HepG2 (cell line): ENCODE measurements around the gene NOL4L. TPM values are rescaled to one million over a fixed set of nuclear protein-coding genes. Genes with fewer than 3 reads are reported as not detected.

Source experiments
- ADNP ChIP-seq: sonication (generic); formaldehyde crosslinking; IDR thresholded peaks from 2 replicates; pipeline ENCODE4 v1.4.0; 2020; ENCODE audit warnings: missing genetic modification reagents
- AKAP8 ChIP-seq: sonication (generic); formaldehyde crosslinking; IDR thresholded peaks from 2 replicates; pipeline ENCODE4 v1.5.1; 2020; ENCODE audit warnings: mild to moderate bottlenecking, missing genetic modification reagents
- CHCHD3 ChIP-seq: sonication (generic); formaldehyde crosslinking; IDR thresholded peaks from 2 replicates; pipeline ENCODE4 v1.8.0; 2022; ENCODE audit warnings: mild to moderate bottlenecking, missing genetic modification reagents, moderate library complexity
- CHD2 ChIP-seq: IDR thresholded peaks from 2 replicates; pipeline ENCODE4 v1.6.1; 2011; ENCODE audit warnings: low read depth, low read length, improper control_type of control experiment
- EEA1 ChIP-seq: sonication (generic); formaldehyde crosslinking; IDR thresholded peaks from 2 replicates; pipeline ENCODE4 v1.5.1; 2020; ENCODE audit warnings: mild to moderate bottlenecking, missing genetic modification reagents, borderline replicate concordance
- HDAC2 ChIP-seq: sonication (generic); formaldehyde crosslinking; IDR thresholded peaks from 2 replicates; pipeline ENCODE4 v1.4.0; 2020; ENCODE audit warnings: missing genetic modification reagents
- HOXA3 ChIP-seq: sonication (generic); formaldehyde crosslinking; IDR thresholded peaks from 2 replicates; pipeline ENCODE4 v1.5.0; 2020; ENCODE audit warnings: missing genetic modification reagents
- MED13 ChIP-seq: sonication (generic); formaldehyde crosslinking; IDR thresholded peaks from 2 replicates; pipeline ENCODE4 v1.5.0; 2020; ENCODE audit warnings: missing genetic modification reagents
- NFYC ChIP-seq: IDR thresholded peaks from 2 replicates; pipeline ENCODE4 v1.6.1; 2016; ENCODE audit warnings: missing genetic modification reagents, missing compliant biosample characterization
- PCBP2 ChIP-seq: fragments of 200-400 bp; formaldehyde crosslinking; optimal IDR thresholded peaks from 2 replicates; pipeline ENCODE3; 2018; ENCODE audit warnings: low read length, low read depth; ENCODE audit not compliant: poor library complexity, severe bottlenecking
- RARA ChIP-seq: IDR thresholded peaks from 2 replicates; pipeline ENCODE4 v1.6.1; 2016; ENCODE audit warnings: missing genetic modification reagents, missing compliant biosample characterization
- SOX5 ChIP-seq: IDR thresholded peaks from 2 replicates; pipeline ENCODE4 v1.6.1; 2016; ENCODE audit warnings: borderline replicate concordance
- ZNF816 ChIP-seq: sonication (generic); formaldehyde crosslinking; IDR thresholded peaks from 2 replicates; pipeline ENCODE4 v1.8.0; 2022; ENCODE audit warnings: missing genetic modification reagents, mild to moderate bottlenecking, borderline replicate concordance
- ZNF83 ChIP-seq: sonication (generic); formaldehyde crosslinking; IDR thresholded peaks from 2 replicates; pipeline ENCODE4 v1.4.0; 2020; ENCODE audit warnings: missing genetic modification reagents, mild to moderate bottlenecking, borderline replicate concordance
- polyA plus RNA-seq, 8 experiments: library from polyadenylated mRNA; depleted of rRNA in 3 of 8; stranded (reverse) in 7 of 8; unstranded in 1 of 8; fragments of >200 nt; fragmentation: Illumina TruSeq in 4 of 8; extraction: Trizol in 4 of 8; gene quantifications; 2 replicates each; pipeline versions ENCODE4 v1.2.1 to v1.2.3, GENCODE V29; 2011 to 2016; ENCODE audit warnings: low read depth in 4 of 8, missing spikeins in 1 of 8, mixed read lengths in 1 of 8; ENCODE audit not compliant: insufficient read depth in 1 of 8
- total RNA-seq, 5 experiments: library from RNA; depleted of rRNA; stranded (reverse); fragments of >200 nt; fragmentation: Illumina TruSeq; extraction: Trizol; gene quantifications; 2 replicates each; pipeline ENCODE4 v1.2.3, GENCODE V29; 2016; ENCODE audit warnings: low read depth in 1 of 5
- TF ChIP-seq, protein P1 (sequence below): sonication (generic); formaldehyde crosslinking; IDR thresholded peaks from 2 replicates; pipeline ENCODE4 v1.4.0; 2020; ENCODE audit warnings: mild to moderate bottlenecking, missing genetic modification reagents, borderline replicate concordance
- TF ChIP-seq, protein P2 (sequence below): sonication (generic); formaldehyde crosslinking; conservative IDR thresholded peaks from 2 replicates; pipeline ENCODE4 v1.4.0; 2020; ENCODE audit warnings: mild to moderate bottlenecking, missing genetic modification reagents, moderate library complexity
- TF ChIP-seq, protein P3 (sequence below): IDR thresholded peaks from 2 replicates; pipeline ENCODE4 v1.6.1; 2016; ENCODE audit warnings: missing compliant biosample characterization, missing genetic modification reagents, borderline replicate concordance
- TF ChIP-seq, protein P4 (sequence below): sonication (generic); formaldehyde crosslinking; IDR thresholded peaks from 2 replicates; pipeline ENCODE4 v1.4.0; 2020; ENCODE audit warnings: mild to moderate bottlenecking, missing genetic modification reagents

NOL4L gene
- total and polyA plus RNA-seq, 2 of the 13 experiments (the other 11 are each of a cell fraction or from before 2014, with no cell fraction given), result 16.6 to 35.4 TPM

DNA sequence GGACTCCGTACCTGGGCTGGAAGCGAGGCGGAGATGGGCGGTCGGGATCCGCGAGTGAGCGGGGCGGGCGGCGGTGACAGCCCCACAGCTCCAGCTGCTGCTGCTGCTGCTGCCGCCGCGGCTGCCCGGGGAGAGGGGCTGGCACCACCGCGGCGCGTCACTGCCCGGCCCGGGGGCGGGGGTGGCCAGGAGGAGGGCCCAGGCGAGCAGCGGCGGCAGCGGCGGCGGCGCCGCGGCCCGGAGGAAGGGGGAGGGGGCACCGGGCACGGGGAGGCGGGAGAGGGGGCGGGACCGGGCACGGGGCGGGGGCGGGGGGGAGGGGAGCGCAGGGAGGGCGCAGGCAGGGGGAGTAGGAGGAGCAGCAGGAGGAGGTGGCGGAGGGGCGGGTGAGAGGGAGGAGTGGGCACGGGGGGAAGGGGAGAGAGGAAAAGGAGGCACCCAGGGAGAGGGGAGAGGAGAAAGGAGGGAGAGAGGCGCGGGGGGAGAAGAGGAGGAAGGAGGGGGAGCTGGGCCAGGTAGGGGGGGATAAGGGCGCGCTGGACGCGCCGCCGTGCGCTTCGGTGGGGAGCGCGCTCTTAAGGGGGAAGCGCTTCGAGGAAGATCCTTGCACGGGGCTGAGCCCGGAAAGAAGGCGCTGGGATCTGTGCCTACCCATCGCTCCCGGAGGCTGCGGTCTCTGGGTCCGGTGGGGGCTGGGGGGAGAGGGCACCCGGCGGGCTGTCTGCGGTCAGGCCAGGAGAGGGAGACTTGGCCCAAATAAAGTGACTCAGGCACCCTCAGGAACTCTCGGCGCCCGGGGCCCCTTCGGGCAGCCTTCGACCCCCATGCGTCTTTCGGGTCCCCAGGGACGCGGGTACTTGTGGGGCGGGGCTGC is 101.5 kb downstream of the NOL4L start (continued):
- TF ChIP-seq, protein P1, sequence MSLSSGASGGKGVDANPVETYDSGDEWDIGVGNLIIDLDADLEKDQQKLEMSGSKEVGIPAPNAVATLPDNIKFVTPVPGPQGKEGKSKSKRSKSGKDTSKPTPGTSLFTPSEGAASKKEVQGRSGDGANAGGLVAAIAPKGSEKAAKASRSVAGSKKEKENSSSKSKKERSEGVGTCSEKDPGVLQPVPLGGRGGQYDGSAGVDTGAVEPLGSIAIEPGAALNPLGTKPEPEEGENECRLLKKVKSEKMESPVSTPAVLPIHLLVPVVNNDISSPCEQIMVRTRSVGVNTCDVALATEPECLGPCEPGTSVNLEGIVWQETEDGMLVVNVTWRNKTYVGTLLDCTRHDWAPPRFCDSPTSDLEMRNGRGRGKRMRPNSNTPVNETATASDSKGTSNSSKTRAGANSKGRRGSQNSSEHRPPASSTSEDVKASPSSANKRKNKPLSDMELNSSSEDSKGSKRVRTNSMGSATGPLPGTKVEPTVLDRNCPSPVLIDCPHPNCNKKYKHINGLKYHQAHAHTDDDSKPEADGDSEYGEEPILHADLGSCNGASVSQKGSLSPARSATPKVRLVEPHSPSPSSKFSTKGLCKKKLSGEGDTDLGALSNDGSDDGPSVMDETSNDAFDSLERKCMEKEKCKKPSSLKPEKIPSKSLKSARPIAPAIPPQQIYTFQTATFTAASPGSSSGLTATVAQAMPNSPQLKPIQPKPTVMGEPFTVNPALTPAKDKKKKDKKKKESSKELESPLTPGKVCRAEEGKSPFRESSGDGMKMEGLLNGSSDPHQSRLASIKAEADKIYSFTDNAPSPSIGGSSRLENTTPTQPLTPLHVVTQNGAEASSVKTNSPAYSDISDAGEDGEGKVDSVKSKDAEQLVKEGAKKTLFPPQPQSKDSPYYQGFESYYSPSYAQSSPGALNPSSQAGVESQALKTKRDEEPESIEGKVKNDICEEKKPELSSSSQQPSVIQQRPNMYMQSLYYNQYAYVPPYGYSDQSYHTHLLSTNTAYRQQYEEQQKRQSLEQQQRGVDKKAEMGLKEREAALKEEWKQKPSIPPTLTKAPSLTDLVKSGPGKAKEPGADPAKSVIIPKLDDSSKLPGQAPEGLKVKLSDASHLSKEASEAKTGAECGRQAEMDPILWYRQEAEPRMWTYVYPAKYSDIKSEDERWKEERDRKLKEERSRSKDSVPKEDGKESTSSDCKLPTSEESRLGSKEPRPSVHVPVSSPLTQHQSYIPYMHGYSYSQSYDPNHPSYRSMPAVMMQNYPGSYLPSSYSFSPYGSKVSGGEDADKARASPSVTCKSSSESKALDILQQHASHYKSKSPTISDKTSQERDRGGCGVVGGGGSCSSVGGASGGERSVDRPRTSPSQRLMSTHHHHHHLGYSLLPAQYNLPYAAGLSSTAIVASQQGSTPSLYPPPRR (CRISPR knock-in tag), result 0 out of 2 replicates have a peak, but pooled peaks have one; percentile 22
- TF ChIP-seq AKAP8 (CRISPR knock-in tag), result peak; percentile 20; the same call in 1 of the 2 replicates
- 0 out of 2 replicates have a peak, but pooled peaks have one; percentile 44 for TF ChIP-seq ZNF83 (CRISPR knock-in tag)
- 0 out of 2 replicates have a peak, but pooled peaks have one; percentile 18 for TF ChIP-seq NFYC (CRISPR knock-in tag)
- TF ChIP-seq, protein P2, sequence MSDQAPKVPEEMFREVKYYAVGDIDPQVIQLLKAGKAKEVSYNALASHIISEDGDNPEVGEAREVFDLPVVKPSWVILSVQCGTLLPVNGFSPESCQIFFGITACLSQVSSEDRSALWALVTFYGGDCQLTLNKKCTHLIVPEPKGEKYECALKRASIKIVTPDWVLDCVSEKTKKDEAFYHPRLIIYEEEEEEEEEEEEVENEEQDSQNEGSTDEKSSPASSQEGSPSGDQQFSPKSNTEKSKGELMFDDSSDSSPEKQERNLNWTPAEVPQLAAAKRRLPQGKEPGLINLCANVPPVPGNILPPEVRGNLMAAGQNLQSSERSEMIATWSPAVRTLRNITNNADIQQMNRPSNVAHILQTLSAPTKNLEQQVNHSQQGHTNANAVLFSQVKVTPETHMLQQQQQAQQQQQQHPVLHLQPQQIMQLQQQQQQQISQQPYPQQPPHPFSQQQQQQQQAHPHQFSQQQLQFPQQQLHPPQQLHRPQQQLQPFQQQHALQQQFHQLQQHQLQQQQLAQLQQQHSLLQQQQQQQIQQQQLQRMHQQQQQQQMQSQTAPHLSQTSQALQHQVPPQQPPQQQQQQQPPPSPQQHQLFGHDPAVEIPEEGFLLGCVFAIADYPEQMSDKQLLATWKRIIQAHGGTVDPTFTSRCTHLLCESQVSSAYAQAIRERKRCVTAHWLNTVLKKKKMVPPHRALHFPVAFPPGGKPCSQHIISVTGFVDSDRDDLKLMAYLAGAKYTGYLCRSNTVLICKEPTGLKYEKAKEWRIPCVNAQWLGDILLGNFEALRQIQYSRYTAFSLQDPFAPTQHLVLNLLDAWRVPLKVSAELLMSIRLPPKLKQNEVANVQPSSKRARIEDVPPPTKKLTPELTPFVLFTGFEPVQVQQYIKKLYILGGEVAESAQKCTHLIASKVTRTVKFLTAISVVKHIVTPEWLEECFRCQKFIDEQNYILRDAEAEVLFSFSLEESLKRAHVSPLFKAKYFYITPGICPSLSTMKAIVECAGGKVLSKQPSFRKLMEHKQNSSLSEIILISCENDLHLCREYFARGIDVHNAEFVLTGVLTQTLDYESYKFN (CRISPR knock-in tag), result peak; percentile 28
- peak; percentile 38; the same call in 1 of the 2 replicates for TF ChIP-seq ZNF816 (CRISPR knock-in tag)
- TF ChIP-seq CHCHD3 (CRISPR knock-in tag), result 0 out of 2 replicates have a peak, but pooled peaks have one; percentile 35
- peak; percentile 54 for TF ChIP-seq RARA (CRISPR knock-in tag)
- peak; percentile 84 for TF ChIP-seq PCBP2
- TF ChIP-seq, protein P3, sequence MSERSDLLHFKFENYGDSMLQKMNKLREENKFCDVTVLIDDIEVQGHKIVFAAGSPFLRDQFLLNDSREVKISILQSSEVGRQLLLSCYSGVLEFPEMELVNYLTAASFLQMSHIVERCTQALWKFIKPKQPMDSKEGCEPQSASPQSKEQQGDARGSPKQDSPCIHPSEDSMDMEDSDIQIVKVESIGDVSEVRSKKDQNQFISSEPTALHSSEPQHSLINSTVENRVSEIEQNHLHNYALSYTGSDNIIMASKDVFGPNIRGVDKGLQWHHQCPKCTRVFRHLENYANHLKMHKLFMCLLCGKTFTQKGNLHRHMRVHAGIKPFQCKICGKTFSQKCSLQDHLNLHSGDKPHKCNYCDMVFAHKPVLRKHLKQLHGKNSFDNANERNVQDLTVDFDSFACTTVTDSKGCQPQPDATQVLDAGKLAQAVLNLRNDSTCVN (CRISPR knock-in tag), result 0 out of 2 replicates have a peak, but pooled peaks have one; percentile 60
- TF ChIP-seq, protein P4, sequence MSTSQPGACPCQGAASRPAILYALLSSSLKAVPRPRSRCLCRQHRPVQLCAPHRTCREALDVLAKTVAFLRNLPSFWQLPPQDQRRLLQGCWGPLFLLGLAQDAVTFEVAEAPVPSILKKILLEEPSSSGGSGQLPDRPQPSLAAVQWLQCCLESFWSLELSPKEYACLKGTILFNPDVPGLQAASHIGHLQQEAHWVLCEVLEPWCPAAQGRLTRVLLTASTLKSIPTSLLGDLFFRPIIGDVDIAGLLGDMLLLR (CRISPR knock-in tag), result peak; percentile 62; the same call in 1 of the 2 replicates
- peak; percentile 65 for TF ChIP-seq HDAC2
- TF ChIP-seq SOX5 (CRISPR knock-in tag), result peak; percentile 22; the same call in 1 of the 2 replicates
- peak; percentile 59; the same call in 1 of the 2 replicates for TF ChIP-seq MED13 (CRISPR knock-in tag)
- no peak for TF ChIP-seq CHD2
- TF ChIP-seq EEA1 (CRISPR knock-in tag), result 0 out of 2 replicates have a peak, but pooled peaks have one; percentile 79
- peak; percentile 61 for TF ChIP-seq HOXA3
- no peak for TF ChIP-seq ADNP (CRISPR knock-in tag)
